Activated T-cell treated with anti-CD3 and anti-CD28 coated beads, Interleukin-2, amount 50 U/mL, for 24 hours (primary cell): ENCODE data around the gene BAK1.

ENCODE experiments used
- DNase-seq: peaks from one replicate; pipeline ENCODE4 v3.0.0-alpha.2; 2020
- H3K27ac Mint-ChIP-seq: 2 replicates; pipeline ENCODE4 v1.8.0; 2020; ENCODE audit warnings: mild to moderate bottlenecking, mixed read lengths
- H3K27me3 Mint-ChIP-seq: 2 replicates; pipeline ENCODE4 v1.8.0; 2020; ENCODE audit warnings: mixed read lengths
- H3K36me3 Mint-ChIP-seq: 2 replicates; pipeline ENCODE4 v1.8.0; 2020; ENCODE audit warnings: low read depth, mixed read lengths
- H3K4me1 Mint-ChIP-seq: 2 replicates; pipeline ENCODE4 v1.8.0; 2020; ENCODE audit warnings: low read depth, mixed read lengths
- H3K4me3 Mint-ChIP-seq: 2 replicates; pipeline ENCODE4 v1.8.0; 2020; ENCODE audit warnings: mild to moderate bottlenecking, moderate library complexity, mixed read lengths
- H3K9me3 Mint-ChIP-seq: 2 replicates; pipeline ENCODE4 v1.8.0; 2020; ENCODE audit warnings: mixed read lengths

BAK1 gene

GRCh38 chr6:33585403-33586107 lies 5.5 kb upstream of the BAK1 start:
- H3K9me3 Mint-ChIP-seq, result no peaks in the 10 kb centered on the region
- H3K27ac Mint-ChIP-seq, result peak overlapping the region; percentile 94
- DNase-seq, result peak; percentile 95
- H3K4me3 Mint-ChIP-seq, result peak overlapping the region; percentile 74
- no peaks in the 10 kb centered on the region for H3K36me3 Mint-ChIP-seq
- peaks cover 25% of the 10 kb centered on the region for H3K4me1 Mint-ChIP-seq
- H3K27me3 Mint-ChIP-seq, result no peaks in the 10 kb centered on the region

DNA sequence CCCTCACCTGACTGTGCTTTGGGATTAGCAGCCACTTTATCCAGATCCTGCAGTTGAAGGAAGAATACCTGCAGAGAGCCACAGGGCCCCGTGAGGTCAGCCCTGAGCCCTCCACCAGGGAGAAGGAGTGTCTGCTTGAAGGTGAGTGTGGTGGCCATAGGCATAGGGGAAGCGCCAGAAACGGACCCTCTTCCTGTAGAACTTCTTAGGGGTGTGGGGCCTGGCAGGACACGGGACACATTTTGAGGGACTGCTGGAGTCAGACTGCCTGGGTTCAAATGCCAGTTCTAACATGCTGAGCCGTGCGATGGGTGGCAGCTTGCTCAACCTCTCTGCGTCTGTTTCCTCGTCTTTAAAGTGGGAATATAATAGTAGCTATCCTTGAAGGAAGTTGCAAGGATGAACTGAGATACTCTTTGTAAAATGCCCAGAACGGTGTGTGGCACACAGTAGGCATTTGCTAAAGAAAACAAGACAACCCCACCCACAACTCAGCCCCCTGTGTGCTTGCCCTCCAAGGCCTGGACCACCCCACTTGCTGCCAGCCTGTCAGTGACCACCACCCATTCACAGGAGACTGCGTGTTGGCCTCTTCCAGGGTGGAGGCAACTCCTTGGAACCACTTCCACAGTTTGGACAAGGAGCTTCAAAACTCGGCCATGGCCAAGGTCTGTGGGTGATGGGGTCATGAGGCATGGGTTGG lies 4.8 kb upstream of the BAK1 start:
- H3K4me3 Mint-ChIP-seq, result peak overlapping the region; percentile 74
- H3K36me3 Mint-ChIP-seq, result peaks cover 2% of the 10 kb centered on the region
- no peak for DNase-seq
- H3K27me3 Mint-ChIP-seq, result no peaks in the 10 kb centered on the region
- H3K27ac Mint-ChIP-seq, result peak overlapping the region; percentile 94
- H3K4me1 Mint-ChIP-seq, result peaks cover 24% of the 10 kb centered on the region
- no peaks in the 10 kb centered on the region for H3K9me3 Mint-ChIP-seq

GRCh38 chr6:33583591-33584155 lies 3.6 kb upstream of the BAK1 start:
- Mint-ChIP-seq H3K4me3 (no peak overlapping the region), H3K36me3 (peaks cover 14% of the 10 kb centered on the region), H3K27ac (peak overlapping the region; percentile 66), H3K27me3 (no peaks in the 10 kb centered on the region), H3K4me1 (peaks cover 24% of the 10 kb centered on the region), H3K9me3 (no peaks in the 10 kb centered on the region)
- no peak for DNase-seq

- H3K36me3 Mint-ChIP-seq, result peaks cover 39% of the 10 kb centered on the region
- H3K4me1 Mint-ChIP-seq, result peaks cover 42% of the 10 kb centered on the region
- no peak overlapping the region for H3K4me3 Mint-ChIP-seq
- H3K27me3 Mint-ChIP-seq, result no peaks in the 10 kb centered on the region
- no peaks in the 10 kb centered on the region for H3K9me3 Mint-ChIP-seq
- H3K27ac Mint-ChIP-seq, result no peak overlapping the region
- no peak for DNase-seq
Observed at GRCh38 chr6:33581186-33581585, 1.1 kb upstream of the BAK1 start.

DNA sequence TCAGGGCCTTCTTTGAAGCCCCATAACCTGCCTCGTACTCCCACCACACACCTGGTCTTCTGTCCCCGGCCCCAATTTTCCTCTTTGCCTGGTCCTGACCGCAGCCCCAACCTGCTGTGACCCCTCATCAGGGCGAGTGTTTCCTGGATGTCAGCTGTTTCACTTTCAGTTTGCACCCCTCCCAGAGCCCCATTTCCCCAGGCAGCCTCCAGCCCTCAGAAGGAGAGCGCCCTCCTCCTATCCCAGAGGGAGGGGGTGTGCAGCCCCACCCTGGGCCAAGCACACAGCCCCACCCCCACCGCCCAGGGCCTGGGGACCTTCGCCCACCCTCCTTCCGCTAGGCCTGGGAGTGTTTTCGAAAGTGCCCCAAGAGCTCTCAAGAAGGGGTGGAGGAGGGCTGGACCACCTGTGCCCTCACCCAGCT lies 1.5 kb downstream of the BAK1 start:
- peaks cover 65% of the 10 kb centered on the region for H3K36me3 Mint-ChIP-seq
- peak overlapping the region; percentile 94 for H3K4me3 Mint-ChIP-seq
- DNase-seq, result peak; percentile 55
- no peaks in the 10 kb centered on the region for H3K27me3 Mint-ChIP-seq
- peaks cover 31% of the 10 kb centered on the region for H3K4me1 Mint-ChIP-seq
- peak overlapping the region; percentile 98 for H3K27ac Mint-ChIP-seq
- no peaks in the 10 kb centered on the region for H3K9me3 Mint-ChIP-seq

DNA sequence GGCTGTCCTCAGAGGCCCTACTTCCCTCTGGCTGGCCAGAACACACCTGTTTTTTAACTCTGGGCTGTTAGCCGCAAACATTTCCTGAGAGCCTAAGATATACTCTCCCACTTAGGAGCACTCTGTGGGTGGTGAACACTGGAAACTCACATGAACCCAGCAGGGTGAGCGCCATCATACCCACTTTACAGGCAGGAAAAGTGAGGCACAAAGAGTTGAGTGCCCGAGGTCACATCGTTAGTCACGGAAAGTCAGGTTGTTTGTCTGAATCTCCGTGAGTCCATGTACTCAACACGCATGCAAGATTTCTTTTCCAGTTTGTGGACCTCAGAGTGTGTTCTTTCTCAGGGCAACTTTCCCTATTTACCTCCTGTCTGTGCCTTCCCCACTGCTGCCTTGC lies 1.9 kb downstream of the BAK1 start:
- Mint-ChIP-seq H3K9me3 (no peaks in the 10 kb centered on the region), H3K4me1 (peaks cover 31% of the 10 kb centered on the region), H3K27me3 (no peaks in the 10 kb centered on the region), H3K36me3 (peaks cover 67% of the 10 kb centered on the region), H3K4me3 (peak overlapping the region; percentile 94), H3K27ac (peak overlapping the region; percentile 98)
- no peak for DNase-seq

DNA sequence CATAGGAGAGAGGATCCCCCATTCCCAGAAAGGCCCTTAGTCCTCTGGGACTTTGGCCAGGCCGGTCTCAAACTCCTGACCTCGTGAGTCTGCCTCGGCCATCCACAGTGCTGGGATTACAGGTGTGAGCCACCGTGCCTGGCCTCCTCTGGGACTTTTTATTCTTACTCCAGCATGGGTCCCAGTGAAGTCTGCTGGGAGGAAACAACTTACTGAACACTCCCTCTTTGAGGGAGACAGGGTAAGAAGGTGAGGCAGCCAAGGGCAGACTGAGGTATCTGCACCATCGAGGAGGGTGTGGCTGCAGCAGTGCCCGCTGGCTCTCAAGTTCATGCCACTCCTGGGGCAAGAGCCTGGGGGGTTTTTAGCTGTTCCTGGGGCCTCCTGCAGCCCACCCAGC lies 2.4 kb downstream of the BAK1 start:
- Mint-ChIP-seq H3K27ac (peak overlapping the region; percentile 98), H3K4me3 (peak overlapping the region; percentile 94), H3K27me3 (no peaks in the 10 kb centered on the region), H3K9me3 (no peaks in the 10 kb centered on the region), H3K36me3 (peaks cover 67% of the 10 kb centered on the region), H3K4me1 (peaks cover 31% of the 10 kb centered on the region)
- DNase-seq, result no peak

DNA sequence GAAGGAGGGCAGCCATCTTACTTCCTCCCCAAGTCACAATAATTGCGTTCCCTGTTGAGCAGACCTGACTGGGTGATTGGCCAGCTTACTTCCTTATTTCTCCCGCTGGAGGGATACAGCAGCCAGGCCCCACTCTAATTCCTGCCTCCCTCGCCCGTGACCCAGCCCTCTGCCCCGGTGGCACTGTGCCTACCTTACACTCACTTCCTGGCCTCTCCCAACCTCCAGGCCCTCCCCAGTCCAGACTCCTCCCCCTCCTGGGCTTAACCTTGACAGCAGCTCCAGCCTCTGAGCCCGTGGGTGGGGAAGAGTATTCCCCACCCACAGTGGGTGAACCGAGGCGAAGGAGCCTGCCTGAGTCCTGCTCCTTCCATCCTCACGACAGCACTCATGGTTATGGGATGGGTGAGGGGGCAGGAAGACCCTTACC lies 3.0 kb downstream of the BAK1 start:
- H3K4me3 Mint-ChIP-seq, result peak overlapping the region; percentile 94

DNA sequence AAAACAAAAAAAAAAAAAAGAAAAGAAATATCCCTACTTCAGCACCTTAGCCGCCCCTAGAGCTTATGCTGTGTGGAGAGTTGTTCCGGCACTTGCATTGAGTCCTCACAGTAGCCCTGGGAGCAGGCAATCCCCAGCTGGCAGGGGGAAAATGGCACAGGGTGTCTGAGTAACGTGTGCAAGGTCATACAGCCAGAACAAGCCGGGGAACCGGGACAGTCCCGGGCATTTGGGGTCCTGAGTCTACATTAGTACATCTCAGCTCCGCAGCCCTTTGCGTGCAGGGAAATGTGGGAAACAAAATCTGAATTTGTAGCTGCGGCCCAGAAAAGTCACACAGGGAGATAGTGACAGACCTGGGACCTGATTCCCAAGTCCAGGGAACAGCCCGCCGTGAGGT lies 3.4 kb downstream of the BAK1 start:
- peaks cover 40% of the 10 kb centered on the region for H3K4me1 Mint-ChIP-seq
- H3K27ac Mint-ChIP-seq, result peak overlapping the region; percentile 98
- DNase-seq, result no peak
- H3K36me3 Mint-ChIP-seq, result peaks cover 76% of the 10 kb centered on the region
- peak overlapping the region; percentile 94 for H3K4me3 Mint-ChIP-seq
- H3K27me3 Mint-ChIP-seq, result no peaks in the 10 kb centered on the region
- H3K9me3 Mint-ChIP-seq, result no peaks in the 10 kb centered on the region

More for the DNA sequence above, 3.0 kb downstream of the BAK1 start:
- DNase-seq, result no peak
- Mint-ChIP-seq H3K36me3 (peaks cover 71% of the 10 kb centered on the region), H3K9me3 (no peaks in the 10 kb centered on the region), H3K4me1 (peaks cover 35% of the 10 kb centered on the region), H3K27ac (peak overlapping the region; percentile 98), H3K27me3 (no peaks in the 10 kb centered on the region)

- Mint-ChIP-seq H3K4me1 (peaks cover 52% of the 10 kb centered on the region), H3K9me3 (no peaks in the 10 kb centered on the region), H3K36me3 (peaks cover 86% of the 10 kb centered on the region), H3K27ac (peak overlapping the region; percentile 68), H3K4me3 (no peak overlapping the region), H3K27me3 (no peaks in the 10 kb centered on the region)
- no peak for DNase-seq
Observed at GRCh38 chr6:33575211-33575610, 4.9 kb downstream of the BAK1 start.

DNA sequence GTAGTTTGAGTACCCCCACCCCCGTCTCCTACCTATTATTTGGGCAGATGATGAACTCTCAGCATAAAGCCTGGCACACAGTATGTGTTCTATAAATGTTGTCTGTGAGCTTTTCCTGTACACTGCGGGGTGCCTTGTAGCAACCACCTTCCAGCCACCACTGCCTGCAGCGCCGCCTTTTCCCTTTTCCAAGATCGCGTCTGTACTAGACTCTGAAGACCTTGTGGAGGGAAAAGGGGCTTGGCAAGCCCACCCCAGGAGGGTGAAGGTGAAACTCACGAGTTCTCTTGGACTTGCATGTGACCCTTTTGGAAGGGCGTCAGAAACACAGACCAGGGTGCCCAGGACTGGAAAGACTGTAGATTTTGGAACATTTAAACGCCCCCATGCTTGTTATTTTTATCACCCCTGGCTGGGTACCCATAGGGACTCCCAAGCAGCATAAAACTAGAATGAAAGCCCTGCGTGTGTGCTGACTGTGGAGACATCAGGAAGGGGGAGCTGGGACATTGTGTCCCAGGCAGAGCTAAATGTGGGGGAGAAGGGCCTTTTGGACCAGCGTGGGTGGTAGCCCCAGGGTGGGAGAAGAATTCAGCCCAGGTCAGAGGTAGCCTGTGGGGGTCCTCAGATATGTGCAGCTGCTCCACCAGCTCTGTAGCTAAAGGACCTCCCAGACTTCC lies 8.3 kb downstream of the BAK1 start:
- peaks cover 49% of the 10 kb centered on the region for H3K4me1 Mint-ChIP-seq
- H3K36me3 Mint-ChIP-seq, result peaks cover 69% of the 10 kb centered on the region
- DNase-seq, result no peak
- H3K27ac Mint-ChIP-seq, result peak overlapping the region; percentile 99
- no peaks in the 10 kb centered on the region for H3K27me3 Mint-ChIP-seq
- H3K9me3 Mint-ChIP-seq, result no peaks in the 10 kb centered on the region
- peak overlapping the region; percentile 81 for H3K4me3 Mint-ChIP-seq

DNA sequence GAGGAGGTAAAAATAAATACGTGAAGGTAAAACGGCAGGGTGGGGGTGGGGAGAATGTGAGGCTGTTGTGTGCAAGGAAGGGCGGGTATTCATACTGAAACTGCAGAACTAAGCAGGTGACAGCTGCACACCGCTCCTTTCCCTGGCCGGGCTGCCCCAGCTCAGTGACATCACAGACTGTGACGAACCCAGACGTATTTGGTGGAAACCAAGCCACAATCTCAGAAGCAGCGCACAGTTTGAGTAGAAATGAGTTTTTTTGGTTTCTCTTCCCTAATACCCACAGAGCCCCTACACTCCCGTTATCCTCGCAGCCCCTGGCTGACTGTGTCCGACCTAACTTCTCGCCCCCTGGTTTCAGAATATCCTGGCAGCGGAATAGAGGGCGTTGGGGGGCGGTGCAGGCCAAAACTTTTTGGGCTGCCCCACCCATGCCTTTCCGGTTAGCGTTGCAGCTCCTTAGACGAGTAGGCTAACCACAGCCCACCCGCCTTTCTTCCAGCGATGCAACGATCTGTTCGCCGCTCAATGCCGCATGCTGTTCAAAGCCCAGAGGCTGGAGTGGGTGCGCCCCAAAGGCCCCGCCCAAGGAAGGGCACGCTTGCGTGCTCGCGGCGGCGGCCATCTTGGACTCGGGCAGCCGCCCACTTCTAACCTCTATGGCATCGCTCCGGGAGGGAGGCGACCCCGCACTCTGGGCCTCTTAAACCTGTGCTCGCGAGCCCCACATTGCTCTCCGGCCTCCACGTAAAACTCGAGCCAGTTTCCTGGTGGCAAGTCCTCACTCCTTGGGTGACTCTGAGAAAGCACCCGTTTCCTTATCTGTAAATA lies 9.1 kb downstream of the BAK1 start:
- Mint-ChIP-seq H3K4me3 (peak overlapping the region; percentile 81), H3K4me1 (peaks cover 47% of the 10 kb centered on the region), H3K27me3 (no peaks in the 10 kb centered on the region), H3K27ac (peak overlapping the region; percentile 99), H3K9me3 (no peaks in the 10 kb centered on the region), H3K36me3 (peaks cover 61% of the 10 kb centered on the region)
- DNase-seq, result peak; percentile 92

GRCh38 chr6:33568826-33569570 lies 11.1 kb downstream of the BAK1 start:
- H3K27ac Mint-ChIP-seq, result peak overlapping the region; percentile 99
- no peak overlapping the region for H3K4me3 Mint-ChIP-seq

More at GRCh38 chr6:33568826-33569570, 11.1 kb downstream of the BAK1 start:
- no peaks in the 10 kb centered on the region for H3K27me3 Mint-ChIP-seq
- no peak for DNase-seq
- H3K4me1 Mint-ChIP-seq, result peaks cover 42% of the 10 kb centered on the region
- H3K9me3 Mint-ChIP-seq, result no peaks in the 10 kb centered on the region
- peaks cover 41% of the 10 kb centered on the region for H3K36me3 Mint-ChIP-seq
